Ovary (tissue), 9 donors: ENCODE measurements around the gene EEIG1. TPM values are rescaled to one million over a fixed set of nuclear protein-coding genes. Genes with fewer than 3 reads are reported as not detected.

Experiments used
- DNase-seq, 5 donors: peaks; one replicate each; pipeline ENCODE4 v3.0.0-alpha.2; 2019 to 2020
- H3K27ac ChIP-seq, 2 donors: fragments of 200-600 bp; one replicate each; pipeline versions ENCODE4 v1.5.1 to v1.8.0; 2019 to 2022
- H3K27me3 ChIP-seq: fragments of 200-600 bp; one replicate; pipeline ENCODE4 v1.8.0; 2022
- H3K36me3 ChIP-seq: fragments of 200-600 bp; sonication (generic); one replicate; pipeline ENCODE4 v1.5.1; 2019
- H3K4me1 ChIP-seq: one replicate; pipeline ENCODE4 v1.8.1; 2013; ENCODE audit warnings: mild to moderate bottlenecking, moderate library complexity; ENCODE audit not compliant: insufficient read depth
- H3K4me3 ChIP-seq: fragments of 200-600 bp; sonication (generic); one replicate; pipeline ENCODE4 v1.5.1; 2017
- H3K9me3 ChIP-seq, 2 donors: fragments of 200-600 bp in 1 of 2; sonication (generic) in 1 of 2; one replicate each; pipeline versions ENCODE4 v1.5.1 to v1.8.1; 2013 to 2019; ENCODE audit warnings: mild to moderate bottlenecking in 1 of 2, moderate library complexity in 1 of 2
- CTCF ChIP-seq, 3 donors: fragments of 450-650 bp in 2 of 3; fragments of 200-600 bp in 1 of 3; IDR thresholded peaks; one replicate each; pipeline versions ENCODE4 v1.5.1 to v1.8.0; 2016 to 2022; ENCODE audit warnings: antibody characterized with exemption in 3 of 3, mild to moderate bottlenecking in 1 of 3
- EP300 ChIP-seq: sonication (generic); formaldehyde crosslinking; IDR thresholded peaks from one replicate; pipeline ENCODE4 v1.6.1; 2017; ENCODE audit warnings: antibody characterized with exemption
- POLR2A ChIP-seq: fragments of 450-650 bp; IDR thresholded peaks from one replicate; pipeline ENCODE4 v1.6.1; 2017; ENCODE audit warnings: antibody characterized with exemption, mild to moderate bottlenecking, moderate library complexity
- WGBS, 3 donors: extraction: QIAGEN DNeasy Blood & Tissue Kit in 1 of 3; methylation state at CpG; one replicate each; pipeline versions ENCODE4 v1.1.5 to v1.1.7; 2013 to 2017; 5-methylcytosine and 5-hydroxymethylcytosine counted together
- intact Hi-C, 4 donors: fragments of 100-400 bp; cut with DNase I; formaldehyde crosslinking; loops; one replicate each; pipeline versions ENCODE4 v1.11.0 to v1.15.1; 2022 to 2023
- polyA plus RNA-seq, 2 donors: library from polyadenylated mRNA; stranded (reverse); fragments of 200-250 nt in 1 of 2; fragments of 350-450 nt in 1 of 2; fragmentation: Illumina TruSeq in 1 of 2; extraction: RNeasy Lipid Tissue Mini Kit (QIAGEN cat#74804) in 1 of 2; gene quantifications; one replicate each; pipeline ENCODE4 v1.2.3, GENCODE V29; 2013 to 2014
- total RNA-seq, 7 donors: library from RNA; depleted of rRNA in 2 of 7; stranded (reverse); fragments of >200 nt in 2 of 7; fragmentation: NEBNext Ultra II Directional in 3 of 7; extraction: Animal tissue kit (Norgen Biotek cat#: 25700) in 3 of 7; gene quantifications; one replicate each; pipeline versions ENCODE4 v1.1.0 to v1.2.4, GENCODE V29; 2016 to 2023
- donor health status: DM: no; HTN: no; CAD: no; lungs with moderate emphysema.
- donor health status: DM: no; HTN: no; CAD: no.
- donor health status: Bipolar disorder and iron deficiency.
- donor health status: DM: yes; HTN: yes; CAD: no.
- donor health status: DM: no; HTN: no; CAD: no.
- donor health status: DM: yes; HTN: yes; CAD: no.

Gene EEIG1
- total and polyA plus RNA-seq, 9 donors, result 8.6 to 104 (median 75.5) TPM

GRCh38 chr9:127990554-127990953 lies 9.8 kb upstream of the EEIG1 start:
- 80 to 83% (median 80%) methylated on average over 3 of the region's 3 CpGs for WGBS, 3 donors
- intact Hi-C loops, result no loop called here
- DNase-seq, result no peak
- Histone ChIP-seq H3K4me1 (no peaks in the 10 kb centered on the region), H3K9me3 (no peaks in the 10 kb centered on the region), H3K4me3 (no peak overlapping the region), H3K27ac (no peak overlapping the region), H3K36me3 (no peaks in the 10 kb centered on the region), H3K27me3 (no peaks in the 10 kb centered on the region)
- TF ChIP-seq POLR2A, result no peak

GRCh38 chr9:127989094-127989493 lies 8.3 kb upstream of the EEIG1 start:
- no peak for DNase-seq
- H3K27me3 ChIP-seq, result no peaks in the 10 kb centered on the region
- no peak overlapping the region for H3K4me3 ChIP-seq
- H3K27ac ChIP-seq, result no peak overlapping the region
- intact Hi-C loops, result no loop called here
- 53 to 75% (median 68%) methylated on average over 4 of the region's 4 CpGs for WGBS, 3 donors
- no peak for TF ChIP-seq EP300
- TF ChIP-seq POLR2A, result no peak
- no peak for TF ChIP-seq CTCF (IDR thresholded peaks at IDR 0.05)
- no peaks in the 10 kb centered on the region for H3K4me1 ChIP-seq
- no peaks in the 10 kb centered on the region for H3K9me3 ChIP-seq
- H3K36me3 ChIP-seq, result no peaks in the 10 kb centered on the region

GRCh38 chr9:127987103-127987614 lies 6.4 kb upstream of the EEIG1 start:
- no peak overlapping the region for H3K4me3 ChIP-seq
- no peaks in the 10 kb centered on the region for H3K36me3 ChIP-seq
- no peak overlapping the region for H3K27ac ChIP-seq
- intact Hi-C loops, result no loop called here
- TF ChIP-seq EP300 (no peak), CTCF (IDR thresholded peaks at IDR 0.05) (no peak), POLR2A (no peak)
- H3K27me3 ChIP-seq, result no peaks in the 10 kb centered on the region
- H3K4me1 ChIP-seq, result no peaks in the 10 kb centered on the region
- H3K9me3 ChIP-seq, result no peaks in the 10 kb centered on the region
- 86 to 90% (median 89%) methylated on average over 9 of the region's 9 CpGs for WGBS, 3 donors
- DNase-seq, result no peak

- H3K27ac ChIP-seq, result no peak overlapping the region
- 86 to 89% (median 87%) methylated on average over 3 of the region's 3 CpGs for WGBS, 3 donors
- H3K36me3 ChIP-seq, result no peaks in the 10 kb centered on the region
- no peak for TF ChIP-seq EP300
- intact Hi-C loops, result no loop called here
- H3K4me1 ChIP-seq, result no peaks in the 10 kb centered on the region
- no peak overlapping the region for H3K4me3 ChIP-seq
- no peak for DNase-seq
- H3K9me3 ChIP-seq, result no peaks in the 10 kb centered on the region
- H3K27me3 ChIP-seq, result no peaks in the 10 kb centered on the region
Measured at GRCh38 chr9:127985011-127985410, 4.2 kb upstream of the EEIG1 start.

GRCh38 chr9:127983847-127984289 lies 3.1 kb upstream of the EEIG1 start:
- WGBS, 3 donors, result 90 to 94% (median 93%) methylated on average over 9 of the region's 9 CpGs
- Histone ChIP-seq H3K4me1 (peaks cover 3% of the 10 kb centered on the region), H3K9me3 (no peaks in the 10 kb centered on the region), H3K4me3 (no peak overlapping the region), H3K36me3 (no peaks in the 10 kb centered on the region), H3K27me3 (no peaks in the 10 kb centered on the region), H3K27ac (no peak overlapping the region)
- no peak for TF ChIP-seq POLR2A
- no peak for TF ChIP-seq CTCF (IDR thresholded peaks at IDR 0.05)
- no peak for TF ChIP-seq EP300
- intact Hi-C loops, result no loop called here
- no peak for DNase-seq
